NCI-H510A treated with DMSO at 0.1 percent for 48 hours (cell line): Measurements from ENCODE around the gene MGMT.

ENCODE experiments used
- DNase-seq: peaks from one replicate; lab custom pipeline; 2025; lab: John Stamatoyannopoulos, UW

MGMT gene

GRCh38 chr10:129521161-129522025 is 54.4 kb downstream of the MGMT start:
- DNase-seq: no peak

- DNase-seq: no peak
Observed at GRCh38 chr10:129522041-129522585, 55.1 kb downstream of the MGMT start.

GRCh38 chr10:129523031-129523722 is 56.1 kb downstream of the MGMT start:
- no peak for DNase-seq

- DNase-seq: no peak
Observed at GRCh38 chr10:129523723-129524316, 56.8 kb downstream of the MGMT start.

- no peak for DNase-seq
Observed at GRCh38 chr10:129524936-129525335, 57.9 kb downstream of the MGMT start.

GRCh38 chr10:129525401-129525801 is 58.4 kb downstream of the MGMT start:
- DNase-seq: no peak

GRCh38 chr10:129526943-129527342 is 59.9 kb downstream of the MGMT start:
- DNase-seq: no peak

- no peak for DNase-seq
Observed at GRCh38 chr10:129528376-129528978, 61.4 kb downstream of the MGMT start.

GRCh38 chr10:129530581-129530980 is 63.5 kb downstream of the MGMT start:
- DNase-seq: no peak

GRCh38 chr10:129531195-129531968 is 64.3 kb downstream of the MGMT start:
- DNase-seq: no peak

GRCh38 chr10:129531969-129532660 is 65.1 kb downstream of the MGMT start:
- DNase-seq: no peak

- DNase-seq: no peak
Observed at GRCh38 chr10:129532838-129533237, 65.8 kb downstream of the MGMT start.

- no peak for DNase-seq
Observed at GRCh38 chr10:129533281-129533680, 66.2 kb downstream of the MGMT start.

- no peak for DNase-seq
Observed at GRCh38 chr10:129534826-129535225, 67.8 kb downstream of the MGMT start.

GRCh38 chr10:129536336-129536735 is 69.3 kb downstream of the MGMT start:
- DNase-seq: no peak

- DNase-seq: no peak
Observed at GRCh38 chr10:129537151-129537550, 70.1 kb downstream of the MGMT start.

- DNase-seq: no peak
Observed at GRCh38 chr10:129538236-129538635, 71.2 kb downstream of the MGMT start.

GRCh38 chr10:129541200-129541599 is 74.2 kb downstream of the MGMT start:
- no peak for DNase-seq

GRCh38 chr10:129541748-129542487 is 74.9 kb downstream of the MGMT start:
- no peak for DNase-seq

- no peak for DNase-seq
Observed at GRCh38 chr10:129542589-129542988, 75.5 kb downstream of the MGMT start.
